Measurements from ENCODE around the gene COL28A1. TPM values are rescaled to one million over a fixed set of nuclear protein-coding genes. Genes with fewer than 3 reads are reported as not detected.

The COL28A1 gene
- total RNA-seq, 1 experiment from 2014 or later: 2.2 TPM

GRCh38 chr7:7496311-7496710 is 39.4 kb downstream of the COL28A1 start:
- Histone ChIP-seq H3K4me3 (no peak overlapping the region), H3K4me1 (replicated peaks; ENCODE audit: insufficient read depth) (peaks cover 26% of the 10 kb centered on the region), H4K20me1 (ENCODE audit: insufficient read depth) (no peaks in the 10 kb centered on the region), H3K36me3 (ENCODE audit: low read depth) (no peaks in the 10 kb centered on the region), H3F3A (ENCODE audit: insufficient read depth, low read depth) (peaks cover 10% of the 10 kb centered on the region; the same call in 1 of the 2 replicates), H3K9me3 (ENCODE audit: insufficient read depth, low read depth) (peaks cover 19% of the 10 kb centered on the region), H3K4me2 (no peak overlapping the region), H3K27me3 (ENCODE audit: insufficient read depth, low read depth) (no peaks in the 10 kb centered on the region), H2AFZ (no peak overlapping the region), H3K27ac (no peak overlapping the region), H3K79me2 (ENCODE audit: low read depth) (no peaks in the 10 kb centered on the region), H3K9me2 (ENCODE audit: insufficient read depth) (no peaks in the 10 kb centered on the region; the same call in 1 of the 2 replicates)
- no peak for TF ChIP-seq EZH2 (IDR thresholded peaks at IDR 0.05; ENCODE audit: low read depth)
- no peak for TF ChIP-seq CTCF (conservative IDR thresholded peaks at IDR 0.05)
- no TSS peak for BruUV-seq (replicated peaks)
- DNase-seq: no peak
- intact Hi-C loops (cut with micrococcal nuclease; ENCODE audit: unreplicated experiment): no loop called here
- CTCF ChIA-PET: no interaction called here
- POLR2A ChIA-PET (ENCODE audit: unreplicated experiment): no interaction called here

GRCh38 chr7:7495171-7495570 is 40.5 kb downstream of the COL28A1 start:
- BruUV-seq (replicated peaks): no TSS peak
- no peaks in the 10 kb centered on the region for H3K79me2 ChIP-seq (ENCODE audit: low read depth)
- no peaks in the 10 kb centered on the region for H3K36me3 ChIP-seq (ENCODE audit: low read depth)
- H3K4me1 ChIP-seq (replicated peaks; ENCODE audit: insufficient read depth): peaks cover 34% of the 10 kb centered on the region
- H3K4me3 ChIP-seq: no peak overlapping the region
- CTCF ChIA-PET: no interaction called here
- DNase-seq: no peak
- no peak overlapping the region for H3K4me2 ChIP-seq
- no peaks in the 10 kb centered on the region for H4K20me1 ChIP-seq (ENCODE audit: insufficient read depth)
- H3K9me2 ChIP-seq (ENCODE audit: insufficient read depth): no peaks in the 10 kb centered on the region; the same call in 1 of the 2 replicates
- TF ChIP-seq EZH2 (IDR thresholded peaks at IDR 0.05; ENCODE audit: low read depth) (no peak), CTCF (conservative IDR thresholded peaks at IDR 0.05) (no peak)
- H2AFZ ChIP-seq: no peak overlapping the region
- no peaks in the 10 kb centered on the region for H3K27me3 ChIP-seq (ENCODE audit: insufficient read depth, low read depth)
- intact Hi-C loops (cut with micrococcal nuclease; ENCODE audit: unreplicated experiment): no loop called here
- POLR2A ChIA-PET (ENCODE audit: unreplicated experiment): no interaction called here
- H3F3A ChIP-seq (ENCODE audit: insufficient read depth, low read depth): peaks cover 10% of the 10 kb centered on the region; the same call in 1 of the 2 replicates
- H3K9me3 ChIP-seq (ENCODE audit: insufficient read depth, low read depth): peaks cover 17% of the 10 kb centered on the region
- no peak overlapping the region for H3K27ac ChIP-seq

- Histone ChIP-seq H3K4me2 (no peak overlapping the region), H3K27me3 (ENCODE audit: insufficient read depth, low read depth) (no peaks in the 10 kb centered on the region), H3K9me2 (ENCODE audit: insufficient read depth) (no peaks in the 10 kb centered on the region), H3K4me3 (no peak overlapping the region), H4K20me1 (ENCODE audit: insufficient read depth) (no peaks in the 10 kb centered on the region), H3K79me2 (ENCODE audit: low read depth) (no peaks in the 10 kb centered on the region), H3K27ac (no peak overlapping the region), H3F3A (ENCODE audit: insufficient read depth, low read depth) (peaks cover 10% of the 10 kb centered on the region; the same call in 1 of the 2 replicates), H3K4me1 (replicated peaks; ENCODE audit: insufficient read depth) (peaks cover 48% of the 10 kb centered on the region), H3K36me3 (ENCODE audit: low read depth) (no peaks in the 10 kb centered on the region), H3K9me3 (ENCODE audit: insufficient read depth, low read depth) (peaks cover 30% of the 10 kb centered on the region), H2AFZ (no peak overlapping the region)
- CTCF ChIA-PET: interaction anchor here (0.5 kb wide), 1 partner anchor 100 kb away, joined by 5 read pairs; no protein-coding TSS in a partner anchor
- POLR2A ChIA-PET (ENCODE audit: unreplicated experiment): no interaction called here
- no TSS peak for BruUV-seq (replicated peaks)
- intact Hi-C loops (cut with micrococcal nuclease; ENCODE audit: unreplicated experiment): no loop called here
- DNase-seq: no peak
- TF ChIP-seq CTCF (conservative IDR thresholded peaks at IDR 0.05): no peak
- no peak for TF ChIP-seq EZH2 (IDR thresholded peaks at IDR 0.05; ENCODE audit: low read depth)
Measured at GRCh38 chr7:7491044-7491443, 44.6 kb downstream of the COL28A1 start.
